Left lung (tissue), 10 donors: ENCODE results near the gene TMEM208. TPM values are rescaled to one million over a fixed set of nuclear protein-coding genes. Genes with fewer than 3 reads are reported as not detected.

Experiments
- ATAC-seq: fragments of 200-7000 bp; cut with Tn5 transposase; one replicate; pipeline ENCODE4 v1.9.1; 2020; ENCODE audit warnings: moderate library complexity
- DNase-seq, 4 donors: peaks; one replicate each; pipeline ENCODE4 v3.0.0-alpha.2; 2013 to 2020
- H3K27ac ChIP-seq, 2 donors: fragments of 200-600 bp; sonication (generic) in 1 of 2; one replicate each; pipeline versions ENCODE4 v1.5.0 to v1.8.0; 2020 to 2021
- H3K27me3 ChIP-seq, 2 donors: fragments of 200-600 bp; sonication (generic) in 1 of 2; one replicate each; pipeline versions ENCODE4 v1.5.0 to v1.8.0; 2020 to 2021
- H3K36me3 ChIP-seq, 2 donors: fragments of 200-600 bp; sonication (generic) in 1 of 2; one replicate each; pipeline versions ENCODE4 v1.5.0 to v1.8.0; 2020 to 2021
- H3K4me1 ChIP-seq, 2 donors: fragments of 200-600 bp; one replicate each; pipeline ENCODE4 v1.8.0; 2021
- H3K4me3 ChIP-seq, 2 donors: fragments of 200-600 bp; sonication (generic) in 1 of 2; one replicate each; pipeline versions ENCODE4 v1.5.0 to v1.8.0; 2020 to 2021; ENCODE audit warnings: mild to moderate bottlenecking in 1 of 2
- H3K9me3 ChIP-seq, 2 donors: fragments of 200-600 bp; sonication (generic) in 1 of 2; one replicate each; pipeline versions ENCODE4 v1.5.0 to v1.8.0; 2020 to 2021
- CTCF ChIP-seq, 2 donors: fragments of 200-600 bp; sonication (generic) in 1 of 2; IDR thresholded peaks; one replicate each; pipeline versions ENCODE4 v1.5.0 to v1.8.0; 2021; ENCODE audit warnings: antibody characterized with exemption in 2 of 2
- intact Hi-C, 2 donors: fragments of 100-400 bp; cut with DNase I; formaldehyde crosslinking; loops; one replicate each; pipeline versions ENCODE4 v1.11.2 to v1.14.2; 2022
- microRNA-seq, 2 donors: library from miRNA; unstranded; fragments of <30 nt; microRNA quantifications; one replicate each; pipeline ENCODE4, GENCODE V29; 2019
- polyA plus RNA-seq, 6 donors: library from polyadenylated mRNA; unstranded; fragments of 120-200 nt; gene quantifications; one replicate each; pipeline ENCODE4 v1.2.1, GENCODE V29; 2013; ENCODE audit not compliant: insufficient read length in 6 of 6
- total RNA-seq, 2 donors: library from RNA; stranded (reverse); fragmentation: NEBNext Ultra II Directional; extraction: Animal tissue kit (Norgen Biotek cat#: 25700); gene quantifications; one replicate each; pipeline ENCODE4 v1.2.1, GENCODE V29; 2021
- donor health status: DM: no; HTN: yes; CAD: no.
- donor health status: DM: no; HTN: no; CAD: no.

TMEM208 gene
- total and polyA plus RNA-seq, 8 donors: 23.1 to 56.9 (median 25.6) TPM

GRCh38 chr16:67277999-67278772 lies 51.3 kb downstream of the TMEM208 start:
- no peaks in the 10 kb centered on the region for H3K27me3 ChIP-seq
- DNase-seq (no peak), ATAC-seq (peak; percentile 30)
- H3K9me3 ChIP-seq: no peaks in the 10 kb centered on the region
- no peak for TF ChIP-seq CTCF (IDR thresholded peaks at IDR 0.05)
- H3K4me3 ChIP-seq: peak overlapping the region; percentile 48 to 60
- intact Hi-C loops: no loop called here
- H3K36me3 ChIP-seq: peaks cover 0 to 15% of the 10 kb centered on the region in 2 donors
- peak overlapping the region; percentile 66 to 75 for H3K27ac ChIP-seq
- peaks cover 12 to 33% of the 10 kb centered on the region in 2 donors for H3K4me1 ChIP-seq

Small RNAs within 50 kb of the gene (microRNA-seq; reads per million reads assigned to microRNA genes)
- gene MIR328: 142 to 156 reads per million in 2 donors

Other genes with a start within 250 kb of the TMEM208 start
- gene CES4A, start 238.5 kb upstream of the TMEM208 start, total RNA-seq: 10 to 100 TPM in 1 of 2 donors, 1 to 10 TPM in 1; 9.3 to 14.3 TPM
- gene CES4A, start 238.5 kb upstream of the TMEM208 start, polyA plus RNA-seq: 10 to 100 TPM in 1 of 6 donors, 1 to 10 TPM in 5; 6.1 to 10.0 (median 7.8) TPM
- 10 to 100 TPM; 46.8 to 47.6 TPM for gene CBFB, start 198.0 kb upstream of the TMEM208 start, total RNA-seq
- gene CBFB, start 198.0 kb upstream of the TMEM208 start, polyA plus RNA-seq: 10 to 100 TPM; 58.4 to 69.9 (median 64.8) TPM
- 10 to 100 TPM; 12.3 to 21.7 TPM for gene PHAF1, start 117.2 kb upstream of the TMEM208 start, total RNA-seq
- 10 to 100 TPM; 22.7 to 26.5 (median 23.6) TPM for gene PHAF1, start 117.2 kb upstream of the TMEM208 start, polyA plus RNA-seq
- gene B3GNT9, start 76.1 kb upstream of the TMEM208 start, total RNA-seq: 10 to 100 TPM; 18.6 to 29.4 TPM
- gene B3GNT9, start 76.1 kb upstream of the TMEM208 start, polyA plus RNA-seq: 10 to 100 TPM; 16.2 to 25.7 (median 19.9) TPM
- gene TRADD, start 67.2 kb upstream of the TMEM208 start, total RNA-seq: 10 to 100 TPM; 25.1 to 25.5 TPM
- gene TRADD, start 67.2 kb upstream of the TMEM208 start, polyA plus RNA-seq: 1 to 10 TPM; 5.8 to 8.6 (median 7.8) TPM
- 10 to 100 TPM; 22.1 to 22.9 TPM for gene FBXL8, start 67.2 kb upstream of the TMEM208 start, total RNA-seq
- 1 to 10 TPM; 1.8 to 4.1 (median 3.2) TPM for gene FBXL8, start 67.2 kb upstream of the TMEM208 start, polyA plus RNA-seq
- 10 to 100 TPM; 28.1 to 38.2 TPM for gene HSF4, start 62.4 kb upstream of the TMEM208 start, total RNA-seq
- gene HSF4, start 62.4 kb upstream of the TMEM208 start, polyA plus RNA-seq: 1 to 10 TPM; 2.5 to 5.9 (median 4.8) TPM
- 10 to 100 TPM; 29.5 to 36.7 TPM for gene NOL3, start 56.6 kb upstream of the TMEM208 start, total RNA-seq
- 10 to 100 TPM; 11.9 to 19.6 (median 17.3) TPM for gene NOL3, start 56.6 kb upstream of the TMEM208 start, polyA plus RNA-seq
- 10 to 100 TPM; 36.8 to 44.7 TPM for gene MATCAP1, start 43.2 kb upstream of the TMEM208 start, total RNA-seq
- gene MATCAP1, start 43.2 kb upstream of the TMEM208 start, polyA plus RNA-seq: 10 to 100 TPM; 43.5 to 66.9 (median 59.5) TPM
- 10 to 100 TPM; 10.9 to 16.9 TPM for gene EXOC3L1, start 37.0 kb upstream of the TMEM208 start, total RNA-seq
- 10 to 100 TPM in 2 of 6 donors, 1 to 10 TPM in 4; 7.5 to 13.7 (median 9.7) TPM for gene EXOC3L1, start 37.0 kb upstream of the TMEM208 start, polyA plus RNA-seq
- 10 to 100 TPM; 47.7 to 81.4 TPM for gene E2F4, start 35.0 kb upstream of the TMEM208 start, total RNA-seq
- gene E2F4, start 35.0 kb upstream of the TMEM208 start, polyA plus RNA-seq: 10 to 100 TPM; 45.7 to 70.8 (median 53.9) TPM
- gene ELMO3, start 28.0 kb upstream of the TMEM208 start, total RNA-seq: 10 to 100 TPM; 14.8 to 21.2 TPM
- 1 to 10 TPM; 4.9 to 9.6 (median 6.8) TPM for gene ELMO3, start 28.0 kb upstream of the TMEM208 start, polyA plus RNA-seq
- 100 to 1,000 TPM in 1 of 2 donors, 10 to 100 TPM in 1; 68.4 to 132 TPM for gene FHOD1, start 20.4 kb downstream of the TMEM208 start, total RNA-seq
- gene FHOD1, start 20.4 kb downstream of the TMEM208 start, polyA plus RNA-seq: 100 to 1,000 TPM; 161 to 300 (median 202) TPM
- 1 to 10 TPM; 3.2 to 4.0 TPM for gene SLC9A5, start 21.8 kb downstream of the TMEM208 start, total RNA-seq
- gene SLC9A5, start 21.8 kb downstream of the TMEM208 start, polyA plus RNA-seq: 10 to 100 TPM; 18.8 to 26.1 (median 22.6) TPM
- 10 to 100 TPM; 24.9 to 28.5 TPM for gene PLEKHG4, start 52.4 kb downstream of the TMEM208 start, total RNA-seq
- gene PLEKHG4, start 52.4 kb downstream of the TMEM208 start, polyA plus RNA-seq: 10 to 100 TPM; 28.8 to 40.3 (median 35.6) TPM
- gene KCTD19, start 99.6 kb downstream of the TMEM208 start, total RNA-seq: under 1 TPM in 1 of 2 donors, not detected in 1; 0.73 TPM
- gene KCTD19, start 99.6 kb downstream of the TMEM208 start, polyA plus RNA-seq: 10 to 100 TPM in 1 of 6 donors, 1 to 10 TPM in 5; 6.9 to 13.1 (median 8.4) TPM
- 10 to 100 TPM in 1 of 2 donors, 1 to 10 TPM in 1; 3.0 to 19.5 TPM for gene LRRC36, start 99.7 kb downstream of the TMEM208 start, total RNA-seq
- gene LRRC36, start 99.7 kb downstream of the TMEM208 start, polyA plus RNA-seq: 10 to 100 TPM; 46.6 to 73.6 (median 62.2) TPM
- 10 to 100 TPM; 79.2 to 91.3 TPM for gene TPPP3, start 166.4 kb downstream of the TMEM208 start, total RNA-seq
- 100 to 1,000 TPM; 320 to 403 (median 367) TPM for gene TPPP3, start 166.4 kb downstream of the TMEM208 start, polyA plus RNA-seq
- gene ZDHHC1, start 189.3 kb downstream of the TMEM208 start, total RNA-seq: 10 to 100 TPM; 14.4 to 14.7 TPM
- 10 to 100 TPM; 16.5 to 24.1 (median 20.0) TPM for gene ZDHHC1, start 189.3 kb downstream of the TMEM208 start, polyA plus RNA-seq
- gene HSD11B2, start 204.0 kb downstream of the TMEM208 start, total RNA-seq: 1 to 10 TPM; 2.5 to 3.9 TPM
- gene HSD11B2, start 204.0 kb downstream of the TMEM208 start, polyA plus RNA-seq: 10 to 100 TPM; 36.9 to 81.1 (median 64.1) TPM